ENCODE data around the gene PBX2.

PBX2 gene

GRCh38 chr6:32210191-32210601 is 20.2 kb upstream of the PBX2 start:
- H3K27ac ChIP-seq: no peak overlapping the region
- no peak for TF ChIP-seq CTCF (conservative IDR thresholded peaks at IDR 0.05)
- no peak for TF ChIP-seq ZFX (IDR thresholded peaks at IDR 0.05)

- H3K27ac ChIP-seq: no peak overlapping the region
- TF ChIP-seq ZFX (IDR thresholded peaks at IDR 0.05) (no peak), CTCF (conservative IDR thresholded peaks at IDR 0.05) (no peak)
Observed at GRCh38 chr6:32208996-32209395, 19.0 kb upstream of the PBX2 start.

GRCh38 chr6:32204268-32204715 is 14.3 kb upstream of the PBX2 start:
- H3K27ac ChIP-seq: no peak overlapping the region
- no peak for TF ChIP-seq ZFX (IDR thresholded peaks at IDR 0.05)
- no peak for TF ChIP-seq CTCF (conservative IDR thresholded peaks at IDR 0.05)

- H3K27ac ChIP-seq: no peak overlapping the region
- TF ChIP-seq CTCF (conservative IDR thresholded peaks at IDR 0.05): no peak
- no peak for TF ChIP-seq ZFX (IDR thresholded peaks at IDR 0.05)
Observed at GRCh38 chr6:32203426-32204267, 13.6 kb upstream of the PBX2 start.

- TF ChIP-seq CTCF (conservative IDR thresholded peaks at IDR 0.05): no peak
- no peak for TF ChIP-seq ZFX (IDR thresholded peaks at IDR 0.05)
- H3K27ac ChIP-seq: no peak overlapping the region
Observed at GRCh38 chr6:32202186-32202585, 12.2 kb upstream of the PBX2 start.

GRCh38 chr6:32200711-32201475 is 10.9 kb upstream of the PBX2 start:
- TF ChIP-seq ZFX (IDR thresholded peaks at IDR 0.05) (no peak), CTCF (conservative IDR thresholded peaks at IDR 0.05) (no peak)
- H3K27ac ChIP-seq: no peak overlapping the region

- no peak overlapping the region for H3K27ac ChIP-seq
- no peak for TF ChIP-seq ZFX (IDR thresholded peaks at IDR 0.05)
Observed at GRCh38 chr6:32198866-32199265, 8.9 kb upstream of the PBX2 start.
